ENCODE data around the gene KCNH5.

The KCNH5 gene

DNA sequence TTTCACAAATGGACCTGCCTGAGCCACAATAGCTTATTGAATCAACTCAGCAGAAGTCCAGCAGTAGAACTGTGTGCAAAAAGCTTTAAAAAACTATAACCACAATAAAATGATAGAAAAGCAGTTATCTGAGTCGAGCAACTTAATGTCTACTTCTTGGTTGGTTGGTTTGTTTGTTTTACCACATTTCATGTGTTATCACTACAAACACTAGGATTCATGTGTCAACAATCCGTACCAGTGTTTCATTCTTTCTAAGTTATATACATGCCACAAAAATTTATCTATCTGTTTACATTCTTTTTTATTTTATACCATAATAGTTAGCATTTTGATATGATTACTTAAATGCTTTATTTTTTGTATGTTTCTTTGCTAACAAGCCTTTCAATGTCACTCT is 339.0 kb downstream of the KCNH5 start:
- H3K27me3 ChIP-seq (ENCODE audit: insufficient read depth, low read length, poor library complexity) = no peaks in the 10 kb centered on the region
- no peak overlapping the region for H3K56ac ChIP-seq (ENCODE audit: low read length)
- H4K5ac ChIP-seq (ENCODE audit: low read length) = no peak overlapping the region
- H3K4me3 ChIP-seq (ENCODE audit: low read length) = no peak overlapping the region
- H3K18ac ChIP-seq (ENCODE audit: low read length) = no peak overlapping the region
- no peak overlapping the region for H3K27ac ChIP-seq (ENCODE audit: low read depth, low read length)
- no peak overlapping the region for H2BK5ac ChIP-seq (ENCODE audit: low read length)
- H2BK120ac ChIP-seq (ENCODE audit: low read depth, low read length) = no peak overlapping the region
- H3K4me2 ChIP-seq (ENCODE audit: low read length) = no peak overlapping the region
- no peak overlapping the region for H3K4ac ChIP-seq (ENCODE audit: low read depth, low read length)
- WGBS (ENCODE audit: extremely low coverage, insufficient coverage, low lambda C conversion rate) = no CpG with 5 or more reads among the region's 2 CpGs
- H3K23ac ChIP-seq (ENCODE audit: low read length) = no peak overlapping the region
- H2AK5ac ChIP-seq (ENCODE audit: low read length) = no peak overlapping the region
- H3K36me3 ChIP-seq (ENCODE audit: control insufficient read depth, insufficient read depth, low read length) = no peaks in the 10 kb centered on the region
- H3K79me1 ChIP-seq (ENCODE audit: low read length) = no peaks in the 10 kb centered on the region
- no peak overlapping the region for H4K8ac ChIP-seq (ENCODE audit: low read depth, low read length)
- no peaks in the 10 kb centered on the region for H3K79me2 ChIP-seq (ENCODE audit: control insufficient read depth, insufficient read depth, low read length)
- DNase-seq = no peak
- H3K9ac ChIP-seq (ENCODE audit: low read length) = no peak overlapping the region
- no peaks in the 10 kb centered on the region for H3K4me1 ChIP-seq (ENCODE audit: control insufficient read depth, low read depth, low read length)
- no peak overlapping the region for H2BK15ac ChIP-seq (replicated peaks; ENCODE audit: low read depth)

DNA sequence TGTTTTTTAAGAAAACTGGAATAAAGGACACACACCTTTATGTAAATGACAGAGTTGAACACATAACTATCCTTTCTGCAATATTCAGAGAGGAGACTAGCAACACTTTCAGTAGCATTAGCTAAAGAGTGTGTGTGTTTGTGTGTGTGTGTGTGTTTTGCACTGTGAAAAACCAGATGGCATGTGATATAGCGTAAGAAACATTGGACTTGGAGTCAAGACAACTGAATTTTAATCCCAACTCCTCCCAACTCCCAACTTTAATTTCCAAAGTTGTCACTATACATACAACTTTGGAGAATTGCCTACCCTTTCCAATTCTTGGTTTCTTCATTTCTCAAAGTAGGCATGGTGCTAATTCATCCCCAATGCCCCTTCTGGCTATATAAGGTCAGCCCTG is 347.8 kb downstream of the KCNH5 start:
- peak overlapping the region; percentile 77 for H2BK15ac ChIP-seq (replicated peaks; ENCODE audit: low read depth)
- no peaks in the 10 kb centered on the region for H3K79me1 ChIP-seq (ENCODE audit: low read length)
- H3K27ac ChIP-seq (ENCODE audit: low read depth, low read length) = no peak overlapping the region
- peaks cover 6% of the 10 kb centered on the region for H3K4me1 ChIP-seq (ENCODE audit: control insufficient read depth, low read depth, low read length)
- WGBS (ENCODE audit: extremely low coverage, insufficient coverage, low lambda C conversion rate) = no CpG with 5 or more reads among the region's 1 CpG
- H3K56ac ChIP-seq (ENCODE audit: low read length) = no peak overlapping the region
- no peak overlapping the region for H4K8ac ChIP-seq (ENCODE audit: low read depth, low read length)
- no peaks in the 10 kb centered on the region for H3K27me3 ChIP-seq (ENCODE audit: insufficient read depth, low read length, poor library complexity)
- H3K4me2 ChIP-seq (ENCODE audit: low read length) = no peak overlapping the region
- no peak overlapping the region for H3K9ac ChIP-seq (ENCODE audit: low read length)
- no peak overlapping the region for H3K23ac ChIP-seq (ENCODE audit: low read length)
- H2BK120ac ChIP-seq (ENCODE audit: low read depth, low read length) = no peak overlapping the region
- H3K79me2 ChIP-seq (ENCODE audit: control insufficient read depth, insufficient read depth, low read length) = no peaks in the 10 kb centered on the region
- H2BK5ac ChIP-seq (ENCODE audit: low read length) = no peak overlapping the region
- no peak for DNase-seq
- no peaks in the 10 kb centered on the region for H3K36me3 ChIP-seq (ENCODE audit: control insufficient read depth, insufficient read depth, low read length)
- H3K4me3 ChIP-seq (ENCODE audit: low read length) = no peak overlapping the region
- no peak overlapping the region for H4K5ac ChIP-seq (ENCODE audit: low read length)
- H3K4ac ChIP-seq (ENCODE audit: low read depth, low read length) = no peak overlapping the region
- no peak overlapping the region for H2AK5ac ChIP-seq (ENCODE audit: low read length)
- no peak overlapping the region for H3K18ac ChIP-seq (ENCODE audit: low read length)

DNA sequence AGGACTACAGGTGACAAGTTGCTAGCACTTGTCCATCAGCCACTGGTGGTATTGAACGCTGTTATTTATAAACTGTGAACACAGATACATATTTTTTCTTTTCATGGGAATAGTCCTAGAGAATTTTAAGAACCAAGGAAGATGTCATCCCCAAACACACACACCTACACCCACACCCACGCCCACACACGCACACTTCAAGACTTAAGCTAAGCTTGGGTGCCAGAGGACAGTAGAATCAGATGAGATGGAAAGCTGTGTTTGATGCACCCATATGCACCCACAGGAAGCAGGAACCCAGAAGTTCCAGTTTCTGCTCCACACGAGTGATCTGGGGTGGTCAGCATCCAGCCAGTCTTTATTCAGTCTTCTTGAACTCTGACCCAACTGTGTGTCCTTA is 348.3 kb downstream of the KCNH5 start:
- Histone ChIP-seq H3K27ac (ENCODE audit: low read depth, low read length) (peak overlapping the region; percentile 24), H3K4me3 (ENCODE audit: low read length) (no peak overlapping the region), H3K56ac (ENCODE audit: low read length) (peak overlapping the region; percentile 46), H3K23ac (ENCODE audit: low read length) (no peak overlapping the region), H2BK5ac (ENCODE audit: low read length) (peak overlapping the region; percentile 67), H3K9ac (ENCODE audit: low read length) (no peak overlapping the region), H3K4me1 (ENCODE audit: control insufficient read depth, low read depth, low read length) (peaks cover 6% of the 10 kb centered on the region), H3K4me2 (ENCODE audit: low read length) (no peak overlapping the region), H3K18ac (ENCODE audit: low read length) (peak overlapping the region; percentile 15), H3K36me3 (ENCODE audit: control insufficient read depth, insufficient read depth, low read length) (no peaks in the 10 kb centered on the region), H3K79me1 (ENCODE audit: low read length) (no peaks in the 10 kb centered on the region), H3K79me2 (ENCODE audit: control insufficient read depth, insufficient read depth, low read length) (no peaks in the 10 kb centered on the region), H3K27me3 (ENCODE audit: insufficient read depth, low read length, poor library complexity) (no peaks in the 10 kb centered on the region), H2BK120ac (ENCODE audit: low read depth, low read length) (peak overlapping the region; percentile 29), H4K5ac (ENCODE audit: low read length) (no peak overlapping the region), H4K8ac (ENCODE audit: low read depth, low read length) (peak overlapping the region; percentile 43), H3K4ac (ENCODE audit: low read depth, low read length) (peak overlapping the region; percentile 43), H2AK5ac (ENCODE audit: low read length) (peak overlapping the region; percentile 78), H2BK15ac (replicated peaks; ENCODE audit: low read depth) (no peak overlapping the region)
- no CpG with 5 or more reads among the region's 4 CpGs for WGBS (ENCODE audit: extremely low coverage, insufficient coverage, low lambda C conversion rate)
- DNase-seq = no peak

DNA sequence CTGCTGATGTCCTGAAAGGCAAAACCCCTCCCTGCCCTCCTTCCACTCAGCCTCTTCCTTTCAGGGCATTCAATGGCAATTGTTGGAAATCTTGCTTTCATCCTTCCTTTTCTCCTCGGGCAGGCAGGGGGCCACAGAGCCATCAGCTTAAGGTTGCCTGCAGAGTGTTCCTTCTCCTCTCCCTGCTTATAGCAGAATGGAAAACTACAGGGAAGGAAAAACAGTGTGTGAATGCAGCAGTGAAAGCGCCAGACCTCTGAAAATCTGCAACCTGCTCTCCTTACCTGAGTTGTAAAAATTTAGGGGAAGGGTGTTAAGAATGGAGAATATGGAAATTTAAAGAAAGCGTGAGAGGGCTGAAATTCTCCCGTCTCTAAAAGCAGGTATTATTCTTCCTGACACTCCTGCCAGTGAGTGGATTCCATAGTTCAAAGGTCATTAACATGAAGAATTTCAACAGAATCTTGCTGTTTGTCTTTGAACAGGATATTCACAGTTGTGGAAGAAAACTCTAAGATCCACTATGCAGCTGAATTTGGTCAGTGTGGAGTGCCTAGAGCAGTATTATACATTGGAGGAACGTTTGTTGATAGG is 348.8 kb downstream of the KCNH5 start:
- no peaks in the 10 kb centered on the region for H3K36me3 ChIP-seq (ENCODE audit: control insufficient read depth, insufficient read depth, low read length)
- no peak overlapping the region for H3K4me3 ChIP-seq (ENCODE audit: low read length)
- DNase-seq = peak; percentile 82
- H2BK5ac ChIP-seq (ENCODE audit: low read length) = peak overlapping the region; percentile 12
- no peak overlapping the region for H3K18ac ChIP-seq (ENCODE audit: low read length)
- H2AK5ac ChIP-seq (ENCODE audit: low read length) = no peak overlapping the region
- no peak overlapping the region for H4K5ac ChIP-seq (ENCODE audit: low read length)
- peaks cover 6% of the 10 kb centered on the region for H3K4me1 ChIP-seq (ENCODE audit: control insufficient read depth, low read depth, low read length)
- H2BK120ac ChIP-seq (ENCODE audit: low read depth, low read length) = peak overlapping the region; percentile 29
- peak overlapping the region; percentile 46 for H3K56ac ChIP-seq (ENCODE audit: low read length)
- WGBS (ENCODE audit: extremely low coverage, insufficient coverage, low lambda C conversion rate) = no CpG with 5 or more reads among the region's 5 CpGs
- H3K27me3 ChIP-seq (ENCODE audit: insufficient read depth, low read length, poor library complexity) = no peaks in the 10 kb centered on the region
- no peak overlapping the region for H3K23ac ChIP-seq (ENCODE audit: low read length)
- no peak overlapping the region for H3K4ac ChIP-seq (ENCODE audit: low read depth, low read length)
- peak overlapping the region; percentile 24 for H3K27ac ChIP-seq (ENCODE audit: low read depth, low read length)
- H2BK15ac ChIP-seq (replicated peaks; ENCODE audit: low read depth) = no peak overlapping the region
- H3K79me1 ChIP-seq (ENCODE audit: low read length) = no peaks in the 10 kb centered on the region
- no peak overlapping the region for H3K4me2 ChIP-seq (ENCODE audit: low read length)
- no peaks in the 10 kb centered on the region for H3K79me2 ChIP-seq (ENCODE audit: control insufficient read depth, insufficient read depth, low read length)
- peak overlapping the region; percentile 43 for H4K8ac ChIP-seq (ENCODE audit: low read depth, low read length)
- no peak overlapping the region for H3K9ac ChIP-seq (ENCODE audit: low read length)

DNA sequence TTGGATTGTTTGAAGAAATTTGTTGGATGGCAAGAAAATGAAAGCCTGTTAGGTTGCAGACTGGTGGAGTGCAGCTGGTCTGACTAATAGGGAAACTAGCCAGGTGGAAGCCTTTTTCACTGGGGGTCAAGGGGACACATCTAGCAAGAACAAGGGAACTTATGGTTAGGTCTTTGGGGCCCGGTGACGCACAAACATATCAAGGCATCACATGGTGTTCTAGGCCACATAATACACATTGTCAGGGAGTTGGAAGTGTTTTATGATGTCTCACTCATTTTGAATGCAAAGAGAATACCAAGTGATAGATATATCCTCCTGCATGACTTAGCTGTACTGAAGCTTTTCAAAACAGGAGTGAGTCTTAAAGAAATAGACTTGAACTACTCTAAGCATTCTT is 351.2 kb downstream of the KCNH5 start:
- Histone ChIP-seq H3K4me1 (ENCODE audit: control insufficient read depth, low read depth, low read length) (peaks cover 6% of the 10 kb centered on the region), H2AK5ac (ENCODE audit: low read length) (no peak overlapping the region), H3K56ac (ENCODE audit: low read length) (peak overlapping the region; percentile 38), H3K4me3 (ENCODE audit: low read length) (no peak overlapping the region), H2BK120ac (ENCODE audit: low read depth, low read length) (no peak overlapping the region), H3K4me2 (ENCODE audit: low read length) (no peak overlapping the region), H3K23ac (ENCODE audit: low read length) (no peak overlapping the region), H2BK5ac (ENCODE audit: low read length) (no peak overlapping the region), H3K4ac (ENCODE audit: low read depth, low read length) (no peak overlapping the region), H4K5ac (ENCODE audit: low read length) (no peak overlapping the region), H4K8ac (ENCODE audit: low read depth, low read length) (no peak overlapping the region), H3K9ac (ENCODE audit: low read length) (no peak overlapping the region), H3K27ac (ENCODE audit: low read depth, low read length) (no peak overlapping the region), H3K18ac (ENCODE audit: low read length) (peak overlapping the region; percentile 56), H2BK15ac (replicated peaks; ENCODE audit: low read depth) (no peak overlapping the region), H3K79me1 (ENCODE audit: low read length) (no peaks in the 10 kb centered on the region), H3K79me2 (ENCODE audit: control insufficient read depth, insufficient read depth, low read length) (no peaks in the 10 kb centered on the region), H3K27me3 (ENCODE audit: insufficient read depth, low read length, poor library complexity) (no peaks in the 10 kb centered on the region), H3K36me3 (ENCODE audit: control insufficient read depth, insufficient read depth, low read length) (no peaks in the 10 kb centered on the region)
- no CpG with 5 or more reads among the region's 2 CpGs for WGBS (ENCODE audit: extremely low coverage, insufficient coverage, low lambda C conversion rate)
- DNase-seq = no peak

DNA sequence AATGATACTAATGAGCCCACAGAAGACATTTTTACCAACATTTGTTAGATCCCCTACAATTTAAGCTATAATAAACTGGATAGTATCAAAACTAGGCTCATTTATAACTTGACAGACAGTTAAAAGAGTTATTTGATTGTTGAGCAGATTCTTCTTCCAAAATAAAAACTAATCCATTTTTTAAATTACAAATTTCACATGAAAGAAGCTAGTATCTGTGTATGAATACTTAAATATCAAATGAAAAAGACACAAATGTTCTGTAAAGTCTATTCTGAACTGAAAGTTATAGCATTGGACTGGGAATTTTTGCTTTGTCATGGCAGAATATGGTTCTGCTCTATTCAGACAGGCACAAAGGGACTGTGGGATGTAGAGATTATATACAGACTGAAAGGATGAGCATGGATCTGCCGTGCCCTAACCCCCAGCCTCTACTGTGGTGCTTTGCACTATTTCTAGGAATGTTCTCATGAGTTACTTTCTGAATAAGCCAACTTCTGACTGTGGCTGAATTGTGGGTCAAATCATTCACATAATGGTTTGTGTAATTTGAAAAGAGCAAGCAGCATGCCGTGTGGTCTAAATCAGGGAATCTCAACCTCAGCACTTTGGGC is 352.7 kb downstream of the KCNH5 start:
- Histone ChIP-seq H3K27ac (ENCODE audit: low read depth, low read length) (no peak overlapping the region), H3K56ac (ENCODE audit: low read length) (no peak overlapping the region), H3K27me3 (ENCODE audit: insufficient read depth, low read length, poor library complexity) (no peaks in the 10 kb centered on the region), H2BK5ac (ENCODE audit: low read length) (no peak overlapping the region), H3K79me1 (ENCODE audit: low read length) (no peaks in the 10 kb centered on the region), H2BK120ac (ENCODE audit: low read depth, low read length) (no peak overlapping the region), H4K5ac (ENCODE audit: low read length) (no peak overlapping the region), H4K8ac (ENCODE audit: low read depth, low read length) (no peak overlapping the region), H3K23ac (ENCODE audit: low read length) (no peak overlapping the region), H2BK15ac (replicated peaks; ENCODE audit: low read depth) (peak overlapping the region; percentile 36), H3K4me2 (ENCODE audit: low read length) (no peak overlapping the region), H3K9ac (ENCODE audit: low read length) (no peak overlapping the region), H3K79me2 (ENCODE audit: control insufficient read depth, insufficient read depth, low read length) (no peaks in the 10 kb centered on the region), H3K4ac (ENCODE audit: low read depth, low read length) (peak overlapping the region; percentile 70), H3K36me3 (ENCODE audit: control insufficient read depth, insufficient read depth, low read length) (no peaks in the 10 kb centered on the region), H3K4me3 (ENCODE audit: low read length) (no peak overlapping the region), H3K18ac (ENCODE audit: low read length) (peak overlapping the region; percentile 94), H2AK5ac (ENCODE audit: low read length) (no peak overlapping the region), H3K4me1 (ENCODE audit: control insufficient read depth, low read depth, low read length) (peaks cover 6% of the 10 kb centered on the region)
- WGBS (ENCODE audit: extremely low coverage, insufficient coverage, low lambda C conversion rate) = no CpG with 5 or more reads among the region's 2 CpGs
- no peak for DNase-seq
